Measurements from ENCODE around the gene STRN4. TPM values are rescaled to one million over a fixed set of nuclear protein-coding genes. Genes with fewer than 3 reads are reported as not detected.
"Not testable (repeated sequence)": the region's sequence is repeated elsewhere in the genome, so short reads cannot be mapped to it uniquely, and the experiment has no call there.

STRN4 gene
- polyA plus RNA-seq, 3 donors: 38.3 to 76.0 (median 59.2) TPM

- 92 to 95% (median 93%) methylated on average over 21 to 22 of the region's 22 CpGs for WGBS, 3 donors
- no peak overlapping the region for H3K27ac ChIP-seq (ENCODE audit: low read depth, low read length)
Measured at GRCh38 chr19:46720503-46721239, 25.6 kb downstream of the STRN4 start.

GRCh38 chr19:46719629-46720502 lies 26.4 kb downstream of the STRN4 start:
- WGBS, 3 donors: 74 to 85% (median 78%) methylated on average over 25 of the region's 25 CpGs
- no peak overlapping the region for H3K27ac ChIP-seq (ENCODE audit: low read depth, low read length)

GRCh38 chr19:46718934-46719622 lies 27.2 kb downstream of the STRN4 start:
- WGBS, 3 donors: 63 to 84% (median 68%) methylated on average over 15 of the region's 15 CpGs
- no peak overlapping the region for H3K27ac ChIP-seq (ENCODE audit: low read depth, low read length)

- H3K27ac ChIP-seq (ENCODE audit: low read depth, low read length): no peak overlapping the region
- WGBS, 3 donors: 37 to 55% (median 40%) methylated on average over 17 of the region's 17 CpGs
Measured at GRCh38 chr19:46718157-46718933, 27.9 kb downstream of the STRN4 start.

GRCh38 chr19:46717716-46718143 lies 28.5 kb downstream of the STRN4 start:
- WGBS, 3 donors: 17 to 23% (median 19%) methylated on average over 9 of the region's 9 CpGs

GRCh38 chr19:46717034-46717715 lies 29.1 kb downstream of the STRN4 start, which contains the start of gene PRKD2:
PRKD2 (minus strand) TSS chr19:46717114; CDS start chr19:46716370, 744 bp downstream.
- WGBS, 3 donors: 0 to 1% (median 1%) methylated on average over 31 to 52 of the region's 52 CpGs
- H3K27ac ChIP-seq (ENCODE audit: low read depth, low read length): no peak within 1 kb of the TSS

More at GRCh38 chr19:46717716-46718143, 28.5 kb downstream of the STRN4 start:
- no peak overlapping the region for H3K27ac ChIP-seq (ENCODE audit: low read depth, low read length)

GRCh38 chr19:46716672-46717033 lies 29.6 kb downstream of the STRN4 start:
- WGBS, 3 donors: 0 to 1% (median 1%) methylated on average over 19 to 20 of the region's 20 CpGs
- H3K27ac ChIP-seq (ENCODE audit: low read depth, low read length): no peak overlapping the region

- H3K27ac ChIP-seq (ENCODE audit: low read depth, low read length): no peak overlapping the region
- 0 to 1% (median 1%) methylated on average over 32 to 42 of the region's 42 CpGs for WGBS, 3 donors
Measured at GRCh38 chr19:46715975-46716671, 30.1 kb downstream of the STRN4 start.

GRCh38 chr19:46715620-46715974 lies 30.7 kb downstream of the STRN4 start:
- no peak overlapping the region for H3K27ac ChIP-seq (ENCODE audit: low read depth, low read length)
- 19 to 22% (median 20%) methylated on average over 8 of the region's 8 CpGs for WGBS, 3 donors

- H3K27ac ChIP-seq (ENCODE audit: low read depth, low read length): no peak overlapping the region
- WGBS, 3 donors: 3 to 5% (median 4%) methylated on average over 11 to 12 of the region's 12 CpGs
Measured at GRCh38 chr19:46714444-46715106, 31.7 kb downstream of the STRN4 start.

- H3K27ac ChIP-seq (ENCODE audit: low read depth, low read length): no peak overlapping the region
- WGBS, 3 donors: 0 to 1% (median 1%) methylated on average over 37 to 39 of the region's 39 CpGs
Measured at GRCh38 chr19:46713781-46714443, 32.3 kb downstream of the STRN4 start.

- 79 to 88% (median 82%) methylated on average over 6 of the region's 6 CpGs for WGBS, 3 donors
- not testable (repeated sequence) for H3K27ac ChIP-seq (ENCODE audit: low read depth, low read length)
Measured at GRCh38 chr19:46712768-46713338, 33.4 kb downstream of the STRN4 start.

GRCh38 chr19:46710687-46711086 lies 35.6 kb downstream of the STRN4 start:
- H3K27ac ChIP-seq (ENCODE audit: low read depth, low read length): no peak overlapping the region
- 78 to 79% (median 79%) methylated on average over 24 to 25 of the region's 25 CpGs for WGBS, 3 donors

GRCh38 chr19:46704379-46705076 lies 41.7 kb downstream of the STRN4 start:
- H3K27ac ChIP-seq (ENCODE audit: low read depth, low read length): no peak overlapping the region
- 25 to 37% (median 31%) methylated on average over 19 to 21 of the region's 21 CpGs for WGBS, 3 donors

GRCh38 chr19:46700704-46701103 lies 45.5 kb downstream of the STRN4 start:
- no peak overlapping the region for H3K27ac ChIP-seq (ENCODE audit: low read depth, low read length)
- WGBS, 3 donors: 86 to 89% (median 88%) methylated on average over 13 of the region's 13 CpGs

All from adipose tissue (tissue), 3 donors.